Measurements from ENCODE around the gene TMEM45A. TPM values are rescaled to one million over a fixed set of nuclear protein-coding genes. Genes with fewer than 3 reads are reported as not detected.

The TMEM45A gene
- total and polyA plus RNA-seq, 11 donors, result 1.8 to 11.2 (median 3.1) TPM

DNA sequence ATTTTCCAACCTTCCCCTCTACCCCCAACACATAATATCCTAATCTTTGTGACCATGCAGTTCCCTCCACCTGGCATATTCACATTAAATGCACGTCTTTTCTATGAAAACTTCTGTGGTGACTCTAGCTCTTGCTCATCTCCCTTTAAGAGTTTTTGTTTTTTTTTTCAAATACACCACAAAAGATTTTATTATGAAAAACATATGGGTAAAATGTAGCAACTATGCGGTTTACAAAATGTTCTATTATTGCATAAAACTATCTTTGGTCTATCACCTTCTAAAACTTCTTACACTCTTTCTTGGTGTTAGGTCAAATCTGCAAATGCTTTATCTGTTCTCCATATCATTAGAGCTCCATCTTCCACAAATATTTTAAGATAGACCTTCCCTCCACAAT, 78.4 kb downstream of the TMEM45A start:
- H3K36me3 ChIP-seq, result peaks cover 0 to 18% (median 0%) of the 10 kb centered on the region in 9 donors
- intact Hi-C loops (cut with DNase I), result no loop called here
- H3K4me1 ChIP-seq, result no peaks in the 10 kb centered on the region
- H3K4me3 ChIP-seq, result no peak overlapping the region
- DNase-seq (no peak), ATAC-seq (no peak)
- no peaks in the 10 kb centered on the region for H3K9me3 ChIP-seq
- TF ChIP-seq CTCF (IDR thresholded peaks at IDR 0.05) (no peak), POLR2A (IDR thresholded peaks at IDR 0.05) (no peak)
- WGBS, 4 donors, result 91 to 98% (median 96%) methylated on average over 2 of the region's 2 CpGs
- no peaks in the 10 kb centered on the region for H3K27me3 ChIP-seq
- H3K27ac ChIP-seq, result no peak overlapping the region

DNA sequence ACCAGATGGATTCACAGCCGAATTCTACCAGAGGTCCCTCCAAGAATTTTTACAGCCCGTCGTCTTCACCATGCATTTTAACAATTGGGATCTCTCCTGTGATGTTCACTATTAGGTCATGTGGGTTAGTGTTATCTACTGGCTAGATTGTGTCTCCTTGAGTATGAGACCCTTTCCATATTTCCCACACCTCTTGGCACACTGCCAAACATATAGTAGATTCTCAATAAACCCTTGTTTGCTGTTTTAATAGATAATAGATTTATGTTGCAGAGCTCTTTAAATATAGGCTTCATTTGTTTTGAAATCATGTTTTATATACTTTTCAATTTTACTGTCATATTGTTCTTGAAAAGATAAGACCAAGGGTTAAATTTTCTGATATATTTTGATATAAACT, 82.1 kb downstream of the TMEM45A start:
- Histone ChIP-seq H3K27me3 (no peaks in the 10 kb centered on the region), H3K4me1 (no peaks in the 10 kb centered on the region), H3K36me3 (peaks cover 0 to 10% (median 0%) of the 10 kb centered on the region in 9 donors), H3K9me3 (no peaks in the 10 kb centered on the region), H3K4me3 (no peak overlapping the region), H3K27ac (no peak overlapping the region)
- 95 to 97% (median 96%) methylated on average over 3 of the region's 3 CpGs for WGBS, 4 donors
- no peak for ATAC-seq
- no peak for DNase-seq
- TF ChIP-seq POLR2A (IDR thresholded peaks at IDR 0.05) (no peak), CTCF (IDR thresholded peaks at IDR 0.05) (no peak)
- intact Hi-C loops (cut with DNase I), result no loop called here

DNA sequence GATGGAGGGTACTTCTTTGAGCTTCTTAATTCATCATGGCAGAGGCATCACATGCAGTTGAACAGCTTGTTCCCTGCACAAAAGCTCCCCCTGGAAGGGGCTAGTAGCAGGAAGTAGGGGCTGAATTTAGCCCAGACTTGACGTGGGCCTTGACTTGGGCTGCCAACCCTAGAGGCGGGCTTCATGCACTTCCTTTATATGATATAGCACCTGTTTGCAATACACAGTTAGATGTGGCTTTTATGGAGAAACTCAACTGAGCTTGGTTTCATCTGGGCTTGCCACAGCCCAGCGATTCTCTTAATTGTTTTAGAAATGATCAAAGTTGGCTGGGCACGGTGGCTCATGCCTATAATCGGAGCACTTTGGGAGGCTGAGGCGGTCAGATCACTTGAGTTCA, 83.3 kb downstream of the TMEM45A start:
- Histone ChIP-seq H3K27ac (no peak overlapping the region), H3K4me3 (no peak overlapping the region), H3K9me3 (no peaks in the 10 kb centered on the region), H3K4me1 (no peaks in the 10 kb centered on the region), H3K27me3 (no peaks in the 10 kb centered on the region), H3K36me3 (peaks cover 0 to 2% (median 0%) of the 10 kb centered on the region in 9 donors)
- TF ChIP-seq CTCF (IDR thresholded peaks at IDR 0.05) (no peak), POLR2A (IDR thresholded peaks at IDR 0.05) (no peak)
- DNase-seq (no peak), ATAC-seq (no peak)
- WGBS, 4 donors, result 89 to 94% (median 94%) methylated on average over 6 of the region's 6 CpGs
- intact Hi-C loops (cut with DNase I), result no loop called here

GRCh38 chr3:100577382-100578008, 85.1 kb downstream of the TMEM45A start:
- Histone ChIP-seq H3K9me3 (no peaks in the 10 kb centered on the region), H3K4me1 (no peaks in the 10 kb centered on the region), H3K4me3 (no peak overlapping the region), H3K27ac (no peak overlapping the region), H3K36me3 (no peaks in the 10 kb centered on the region), H3K27me3 (no peaks in the 10 kb centered on the region)
- WGBS, 4 donors, result 61 to 82% (median 71%) methylated on average over 1 of the region's 1 CpG
- DNase-seq, result no peak
- intact Hi-C loops (cut with DNase I), result no loop called here
- no peak for ATAC-seq
- no peak for TF ChIP-seq POLR2A (IDR thresholded peaks at IDR 0.05)
- no peak for TF ChIP-seq CTCF (IDR thresholded peaks at IDR 0.05)

Measured in heart left ventricle (tissue), 16 donors.